ENCODE measurements around the gene DHRS11. TPM values are rescaled to one million over a fixed set of nuclear protein-coding genes. Genes with fewer than 3 reads are reported as not detected.

The DHRS11 gene
- total and polyA plus RNA-seq, 2 of the 4 experiments (the other 2 are of a cell fraction) = 7.0 to 14.5 TPM

GRCh38 chr17:36586138-36586537 lies 5.5 kb upstream of the DHRS11 start:
- Histone ChIP-seq H4K91ac (ENCODE audit: insufficient read depth, low read depth, low read length) (no peak overlapping the region), H3K14ac (replicated peaks; ENCODE audit: low read depth, low read length) (no peak overlapping the region), H2BK15ac (ENCODE audit: low read depth, low read length) (no peak overlapping the region), H3K36me3 (ENCODE audit: control insufficient read depth, insufficient read depth, low read length) (peaks cover 45% of the 10 kb centered on the region), H3K9ac (ENCODE audit: low read depth, low read length) (no peak overlapping the region), H3K4me3 (ENCODE audit: insufficient read depth, low read depth, low read length) (no peak overlapping the region), H3K9me1 (ENCODE audit: insufficient read depth, low read length) (0 out of 2 replicates have a peak, but pooled peaks cover under 1% of the 10 kb centered on the region), H2BK5ac (ENCODE audit: low read depth, low read length, poor library complexity, severe bottlenecking) (no peak overlapping the region), H3K18ac (ENCODE audit: low read depth, low read length) (no peak overlapping the region), H3K27ac (ENCODE audit: insufficient read depth, low read length) (no peak overlapping the region), H3K4me2 (ENCODE audit: low read depth, low read length) (no peak overlapping the region), H2AK9ac (replicated peaks; ENCODE audit: low read depth, low read length, poor library complexity) (no peak overlapping the region), H4K5ac (ENCODE audit: low read depth, low read length) (no peak overlapping the region), H3K4me1 (ENCODE audit: control insufficient read depth, insufficient read depth, low read length) (no peaks in the 10 kb centered on the region; the same call in none of the 2 replicates), H4K8ac (ENCODE audit: low read depth in 2 of 2, low read length in 2 of 2) (no peak overlapping the region), H2BK120ac (ENCODE audit: low read depth, low read length) (no peak overlapping the region), H3K27me3 (ENCODE audit: control insufficient read depth, insufficient read depth, low read length) (no peaks in the 10 kb centered on the region), H2AK5ac (ENCODE audit: low read depth, low read length) (no peak overlapping the region), H3K79me1 (ENCODE audit: low read depth in 1 of 2, low read length in 2 of 2) (peaks cover 32 to 41% of the 10 kb centered on the region in 2 experiments), H3K56ac (ENCODE audit: extremely low read depth, insufficient read depth, low read length) (no peak overlapping the region), H3K23ac (ENCODE audit: low read depth, low read length) (no peak overlapping the region), H2AFZ (replicated peaks; ENCODE audit: low read length, poor library complexity) (no peak overlapping the region), H2BK20ac (ENCODE audit: low read depth, low read length) (no peak overlapping the region), H3K4ac (ENCODE audit: low read depth, low read length) (no peak overlapping the region), H3K9me3 (ENCODE audit: control insufficient read depth, insufficient read depth, low read length) (no peaks in the 10 kb centered on the region), H4K20me1 (ENCODE audit: insufficient read depth, low read length) (peaks cover 10% of the 10 kb centered on the region; the same call in 1 of the 2 replicates)
- dilution Hi-C loops (cut with HindIII; ENCODE audit: low sequenced_read_pairs, unreplicated experiment) = no loop called here
- TF ChIP-seq MXI1 (IDR thresholded peaks at IDR 0.05; ENCODE audit: borderline replicate concordance, low read depth, low read length) (no peak), MAFK (IDR thresholded peaks at IDR 0.05; ENCODE audit: low read depth, low read length) (no peak)
- TF ChIP-seq, protein P1, sequence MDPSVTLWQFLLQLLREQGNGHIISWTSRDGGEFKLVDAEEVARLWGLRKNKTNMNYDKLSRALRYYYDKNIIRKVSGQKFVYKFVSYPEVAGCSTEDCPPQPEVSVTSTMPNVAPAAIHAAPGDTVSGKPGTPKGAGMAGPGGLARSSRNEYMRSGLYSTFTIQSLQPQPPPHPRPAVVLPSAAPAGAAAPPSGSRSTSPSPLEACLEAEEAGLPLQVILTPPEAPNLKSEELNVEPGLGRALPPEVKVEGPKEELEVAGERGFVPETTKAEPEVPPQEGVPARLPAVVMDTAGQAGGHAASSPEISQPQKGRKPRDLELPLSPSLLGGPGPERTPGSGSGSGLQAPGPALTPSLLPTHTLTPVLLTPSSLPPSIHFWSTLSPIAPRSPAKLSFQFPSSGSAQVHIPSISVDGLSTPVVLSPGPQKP (IDR thresholded peaks at IDR 0.05; ENCODE audit: borderline replicate concordance, low read depth, low read length) = no peak
- WGBS, 2 experiments (ENCODE audit: extremely low coverage in 2 of 2, insufficient read length in 1 of 2) = no CpG with 5 or more reads among the region's 2 CpGs
- DNase-seq (no peak), ATAC-seq (ENCODE audit: low read depth) (no peak)
- in situ Hi-C loops (cut with MboI; ENCODE audit: low sequenced_read_pairs) = no loop called here
- ChIA-PET POLR2A (ENCODE audit: unreplicated experiment) (no interaction called here), CTCF (no interaction called here)
- intact Hi-C loops (cut with micrococcal nuclease) = no loop called here
- no TSS peak for BruUV-seq (replicated peaks)
